HG03342 (cell line): ENCODE measurements around the gene FOXP1.

ENCODE experiments used
- ATAC-seq: cut with Tn5 transposase; IDR thresholded peaks from one replicate; pipeline ENCODE4 v1.9.1; 2021; ENCODE audit warnings: mild to moderate bottlenecking, moderate library complexity; ENCODE audit not compliant: unreplicated experiment

FOXP1 gene

GRCh38 chr3:71510510-71510909 is 73.0 kb downstream of the FOXP1 start:
- ATAC-seq: no peak

GRCh38 chr3:71509066-71509465 is 74.5 kb downstream of the FOXP1 start:
- no peak for ATAC-seq

GRCh38 chr3:71505767-71506350 is 77.7 kb downstream of the FOXP1 start:
- ATAC-seq: no peak

- no peak for ATAC-seq
These were observed 79.1 kb downstream of the FOXP1 start for GRCh38 chr3:71504250-71505036.

- no peak for ATAC-seq
These were observed 79.8 kb downstream of the FOXP1 start for GRCh38 chr3:71503525-71504249.

- ATAC-seq: no peak
These were observed 81.4 kb downstream of the FOXP1 start for GRCh38 chr3:71502066-71502625.

- no peak for ATAC-seq
These were observed 82.8 kb downstream of the FOXP1 start for GRCh38 chr3:71500696-71501095.

- ATAC-seq: no peak
These were observed 84.2 kb downstream of the FOXP1 start for GRCh38 chr3:71499227-71499876.

GRCh38 chr3:71498543-71498942 is 85.0 kb downstream of the FOXP1 start:
- ATAC-seq: no peak

- ATAC-seq: no peak
These were observed 85.5 kb downstream of the FOXP1 start for GRCh38 chr3:71497971-71498444.

GRCh38 chr3:71497367-71497897 is 86.1 kb downstream of the FOXP1 start:
- ATAC-seq: no peak

GRCh38 chr3:71495708-71496472 is 87.6 kb downstream of the FOXP1 start:
- ATAC-seq: no peak

- ATAC-seq: no peak
These were observed 89.3 kb downstream of the FOXP1 start for GRCh38 chr3:71494212-71494611.

- ATAC-seq: no peak
These were observed 90.4 kb downstream of the FOXP1 start for GRCh38 chr3:71492974-71493771.

- ATAC-seq: no peak
These were observed 91.0 kb downstream of the FOXP1 start for GRCh38 chr3:71492566-71492965.

GRCh38 chr3:71491154-71491752 is 92.3 kb downstream of the FOXP1 start:
- no peak for ATAC-seq

- ATAC-seq: no peak
These were observed 92.8 kb downstream of the FOXP1 start for GRCh38 chr3:71490692-71491091.

GRCh38 chr3:71489315-71489761 is 94.2 kb downstream of the FOXP1 start:
- no peak for ATAC-seq

GRCh38 chr3:71488882-71489281 is 94.6 kb downstream of the FOXP1 start:
- ATAC-seq: no peak
